Endometrial microvascular endothelial cells (primary cell): Measurements from ENCODE around the gene STAT5B. TPM values are rescaled to one million over a fixed set of nuclear protein-coding genes. Genes with fewer than 3 reads are reported as not detected.

ENCODE experiments used
- in situ Hi-C: cut with HindIII; loops from 2 replicates; pipeline ENCODE4 v1.10.0; 2017; ENCODE audit warnings: low sequenced_read_pairs, low pct_unique_long_range_greater_than_20kb; ENCODE audit errors: inconsistent ontology term
- total RNA-seq: library from RNA; depleted of rRNA; stranded (reverse); fragments of >200 nt; gene quantifications from one replicate; pipeline ENCODE4 v1.2.3, GENCODE V29; 2015; ENCODE audit errors: inconsistent ontology term

The STAT5B gene
- total RNA-seq, 1 donor from 2014 or later: 38.3 TPM

- in situ Hi-C loops: no loop called here
Observed at GRCh38 chr17:42287977-42288802, 12.0 kb upstream of the STAT5B start, which contains the start of gene STAT5A. Gene STAT5A (plus strand): TSS chr17:42288498. CDS start chr17:42289412, 914 bp downstream.

DNA sequence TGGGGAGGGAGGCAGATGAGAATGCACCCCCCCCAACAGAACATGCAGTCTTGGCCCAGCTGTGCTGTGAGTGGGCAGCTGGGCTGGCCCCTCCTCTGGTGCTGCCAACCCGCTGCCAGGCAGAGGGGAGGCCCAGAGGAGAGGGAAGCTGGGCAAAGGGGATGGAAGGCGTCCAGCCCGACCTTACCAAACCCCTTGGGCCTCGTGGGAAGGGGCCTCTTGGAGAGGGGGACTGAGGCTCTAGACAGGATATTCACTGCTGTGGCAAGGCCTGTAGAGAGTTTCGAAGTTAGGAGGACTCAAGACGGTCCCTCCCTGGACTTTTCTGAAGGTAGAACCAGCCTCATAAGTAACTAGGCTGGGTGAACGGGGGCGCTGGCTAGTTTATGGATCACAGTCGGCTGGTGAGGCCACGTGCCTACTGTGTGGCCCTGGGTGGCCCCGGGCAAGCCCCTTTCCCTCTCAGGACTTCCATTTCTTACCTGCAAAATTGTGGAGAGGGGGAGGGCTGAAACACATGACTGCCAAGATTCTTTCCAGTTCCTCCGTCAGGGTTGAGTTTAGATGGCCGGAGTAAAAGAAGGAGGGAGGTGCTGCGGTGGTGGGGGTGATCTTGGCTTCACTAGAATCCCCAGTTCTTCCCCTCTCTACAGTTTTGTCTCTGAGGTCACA is 11.2 kb upstream of the STAT5B start:
- in situ Hi-C loops: no loop called here

- in situ Hi-C loops: no loop called here
Observed at GRCh38 chr17:42286411-42287221, 10.4 kb upstream of the STAT5B start.

GRCh38 chr17:42285346-42286050 is 9.3 kb upstream of the STAT5B start:
- in situ Hi-C loops: no loop called here

DNA sequence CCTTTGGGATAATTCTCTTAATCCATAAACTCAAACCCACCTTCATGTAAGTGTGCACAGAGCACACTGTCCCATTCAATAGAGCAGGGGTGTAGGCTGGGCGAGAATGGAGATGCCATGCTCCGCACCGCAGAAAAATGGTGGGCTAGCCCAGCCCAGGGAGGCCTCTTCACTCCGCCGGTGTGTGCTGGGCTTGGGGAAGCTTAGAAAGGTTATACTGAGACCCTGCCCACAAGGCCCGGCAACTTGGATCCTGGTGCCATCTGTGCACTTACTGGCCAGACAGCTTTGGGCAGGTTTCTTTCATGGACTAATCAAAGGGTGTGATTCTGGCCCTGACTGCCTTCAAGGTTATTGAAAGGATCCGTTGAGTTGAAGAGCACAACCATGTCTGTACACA is 8.4 kb upstream of the STAT5B start:
- in situ Hi-C loops: no loop called here

DNA sequence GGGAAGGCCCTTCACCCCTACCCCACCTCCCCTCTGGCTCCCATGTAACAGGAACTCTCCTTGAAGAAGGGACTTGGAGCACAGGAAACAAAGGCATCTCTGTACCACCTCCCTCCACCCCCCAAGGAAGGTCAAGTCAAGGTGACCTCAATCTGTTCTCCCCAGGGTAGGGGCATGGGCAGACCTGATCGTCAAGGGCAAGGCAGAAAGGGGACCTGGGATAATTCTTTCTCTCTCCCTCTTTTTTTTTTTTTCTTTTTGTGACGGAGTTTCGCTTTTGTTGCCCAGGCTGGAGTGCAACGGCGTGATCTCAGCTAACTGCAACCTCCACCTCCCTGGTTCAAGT is 7.8 kb upstream of the STAT5B start:
- in situ Hi-C loops: no loop called here

DNA sequence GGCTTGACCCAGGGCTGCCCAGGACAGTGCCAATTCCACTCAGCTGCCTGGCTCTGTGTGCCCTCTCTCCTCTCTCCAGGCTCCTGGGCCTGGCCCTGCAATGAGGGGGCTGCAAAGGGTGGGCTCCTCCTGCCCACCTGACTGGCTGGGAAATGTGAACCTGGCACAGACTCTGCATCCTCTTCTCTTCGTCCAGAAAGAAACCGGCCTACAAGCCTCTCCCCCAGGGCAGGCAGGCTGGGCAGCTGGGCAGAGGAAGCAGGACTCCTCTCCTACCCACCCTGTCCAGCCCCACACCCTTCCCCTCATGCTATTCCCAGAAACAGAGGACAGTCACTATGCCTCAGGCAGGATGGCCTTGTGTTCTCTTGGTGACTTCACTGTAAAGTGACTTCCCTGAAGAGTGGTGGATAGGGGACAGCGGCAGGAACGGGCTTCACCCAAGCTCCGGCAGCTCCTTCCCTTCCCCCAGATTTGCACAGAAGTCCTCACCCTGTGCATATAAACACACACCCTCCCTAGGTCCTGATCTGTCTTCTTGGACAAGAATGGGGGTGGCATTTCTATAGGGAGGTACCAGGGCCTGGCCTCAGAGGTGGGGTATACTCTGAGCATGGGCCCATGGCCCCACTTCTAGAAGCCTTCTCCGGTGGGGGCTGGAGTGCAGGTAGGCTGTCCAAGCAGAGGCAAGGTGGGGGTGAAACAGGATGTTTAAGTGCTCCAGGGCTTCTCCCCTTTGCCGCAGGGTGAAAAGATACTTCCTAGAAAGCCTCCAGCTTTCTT is 7.2 kb upstream of the STAT5B start:
- in situ Hi-C loops: no loop called here

DNA sequence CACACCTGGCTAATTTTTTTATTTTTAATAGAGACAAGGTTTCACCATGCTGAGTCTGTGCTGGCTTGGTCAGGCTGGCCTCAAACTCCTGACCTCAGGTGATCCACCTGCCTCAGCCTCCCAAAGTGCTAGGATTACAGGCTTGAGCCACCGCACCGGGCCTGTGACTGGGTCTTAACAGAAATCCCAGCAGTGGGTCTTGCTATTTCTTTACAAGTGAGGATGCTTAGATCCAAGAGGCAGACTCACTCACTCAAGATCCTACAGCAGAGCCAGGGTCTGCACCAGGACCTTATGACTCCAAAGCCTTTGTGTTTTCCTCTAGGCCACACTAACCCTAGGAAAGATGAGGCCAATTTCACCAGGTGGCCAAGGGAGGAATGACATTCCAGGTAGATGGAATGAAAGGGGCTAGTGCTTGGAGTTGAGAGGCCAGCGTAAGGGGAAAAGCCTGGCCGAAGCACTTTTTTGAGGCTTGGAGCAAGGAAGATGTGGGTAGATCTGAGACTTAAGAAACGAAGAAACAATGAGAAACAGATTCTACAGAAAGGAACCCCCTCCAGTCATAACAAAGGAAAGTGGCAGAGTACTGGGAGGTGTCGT is 6.4 kb upstream of the STAT5B start:
- in situ Hi-C loops: no loop called here

DNA sequence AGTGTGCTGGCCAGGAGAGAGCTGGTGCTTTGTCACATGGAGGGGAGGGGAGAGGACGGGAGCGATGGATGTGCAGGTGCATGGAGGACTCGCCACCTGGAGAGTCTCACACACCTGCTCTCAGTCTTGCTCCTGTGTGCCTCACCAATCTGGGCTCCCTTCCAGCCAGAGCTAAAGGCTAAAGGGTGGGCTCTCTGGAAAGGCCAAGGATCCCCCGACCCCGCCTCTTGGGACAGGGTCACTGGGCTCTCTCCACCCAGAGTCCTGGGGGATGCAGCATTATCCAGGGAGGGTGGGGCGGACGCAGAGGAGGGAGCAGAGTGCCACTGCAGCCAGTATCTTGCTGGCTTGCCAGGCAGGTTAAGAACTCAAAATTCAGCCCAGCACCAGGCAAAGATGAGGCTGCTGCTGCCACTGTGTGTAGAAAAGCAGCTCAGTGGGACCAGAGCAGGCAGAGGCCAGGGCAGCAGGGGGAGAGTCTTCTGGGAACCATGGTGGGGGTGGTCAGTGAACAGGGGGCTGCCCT is 5.4 kb upstream of the STAT5B start:
- in situ Hi-C loops: no loop called here

DNA sequence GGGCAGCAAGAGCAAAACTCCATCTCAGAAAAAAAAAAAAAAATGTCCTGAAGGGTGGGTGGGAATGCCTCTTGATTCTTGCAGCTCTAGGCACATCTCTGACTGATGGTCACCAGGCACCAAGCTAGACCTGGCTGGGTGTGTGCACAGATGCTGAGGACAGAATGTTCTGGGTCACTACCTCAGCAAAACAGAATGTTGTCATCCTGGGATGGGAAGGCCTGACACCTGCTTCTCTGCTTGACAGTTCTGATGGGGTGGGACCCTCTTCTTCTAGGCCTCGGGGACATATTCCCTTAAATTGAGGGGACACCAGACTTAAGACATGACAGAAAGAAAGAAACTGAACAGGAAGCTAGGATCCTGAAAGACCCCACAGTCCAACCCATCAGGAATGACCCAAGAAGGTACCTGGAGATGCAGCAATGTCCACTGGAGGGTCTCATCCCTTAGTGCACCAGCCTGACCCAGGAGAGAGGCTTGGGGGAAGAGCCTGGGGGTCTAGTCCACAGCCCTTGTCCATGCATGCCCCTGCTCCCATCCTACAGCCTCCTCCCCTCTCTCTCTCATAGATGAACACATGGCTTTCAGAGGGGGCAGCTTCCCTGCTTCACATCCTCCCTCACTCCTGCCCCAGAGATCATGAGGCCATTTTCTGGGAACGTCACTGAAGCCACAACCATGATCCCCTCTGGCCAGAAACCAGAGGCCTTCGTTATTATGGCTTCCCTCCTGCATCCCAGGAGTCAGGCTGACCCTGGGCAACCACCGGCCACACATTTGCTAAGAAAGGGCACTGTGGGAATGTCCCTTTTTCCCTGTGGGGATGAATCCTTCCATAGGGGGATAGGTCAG is 3.8 kb upstream of the STAT5B start:
- in situ Hi-C loops: no loop called here

- in situ Hi-C loops: no loop called here
Observed at GRCh38 chr17:42277342-42277712, 1.1 kb upstream of the STAT5B start.

- in situ Hi-C loops: no loop called here
Observed at GRCh38 chr17:42276609-42277341, 584 bp upstream of the STAT5B start.

GRCh38 chr17:42275527-42276358 is 448 bp downstream of the STAT5B start:
- in situ Hi-C loops: no loop called here

DNA sequence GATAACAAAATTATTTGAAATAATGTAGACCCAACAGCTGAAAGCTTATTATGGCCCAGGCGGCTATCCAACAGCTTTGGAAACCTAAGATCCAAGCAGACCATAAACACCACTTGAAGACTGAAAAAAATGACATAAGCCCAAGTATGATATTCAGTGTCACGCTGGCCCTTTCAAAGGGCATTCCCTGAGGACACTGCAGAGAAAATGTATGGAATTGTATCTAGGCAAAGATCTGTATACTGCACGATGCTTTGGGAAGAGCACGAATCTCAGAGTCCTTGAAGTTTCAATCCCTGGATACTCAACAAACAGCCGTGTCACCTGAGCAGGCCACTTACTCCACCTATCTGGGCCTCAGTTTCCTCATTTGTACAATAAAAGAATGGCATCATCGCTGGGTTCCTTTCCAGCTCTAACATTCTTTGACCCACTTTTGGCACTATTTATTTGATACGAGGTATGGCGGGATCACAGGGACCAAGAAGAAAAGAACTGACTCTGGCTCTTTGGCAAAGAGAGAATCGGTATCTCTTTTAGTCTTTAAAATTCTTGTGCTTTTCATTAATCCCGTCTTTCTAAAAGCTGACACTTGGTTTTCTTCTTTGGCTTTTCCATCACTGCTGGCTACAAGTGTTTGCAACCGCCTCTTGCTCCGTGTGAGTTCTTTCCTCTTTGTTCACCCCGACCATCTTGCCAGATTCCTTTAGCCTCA is 1.2 kb downstream of the STAT5B start:
- in situ Hi-C loops: no loop called here

GRCh38 chr17:42274253-42274542 is 2.0 kb downstream of the STAT5B start:
- in situ Hi-C loops: no loop called here
